ENCODE results near the gene KDM2B. TPM values are rescaled to one million over a fixed set of nuclear protein-coding genes. Genes with fewer than 3 reads are reported as not detected.

Gene KDM2B
- total and polyA plus RNA-seq, 2 experiments from 2014 or later = 59.4 to 161 TPM

GRCh38 chr12:121520586-121521086 is 60.2 kb downstream of the KDM2B start (continued):
- TF ChIP-seq ZNF462 (CRISPR knock-in tag; IDR thresholded peaks at IDR 0.05) = no peak

- Histone ChIP-seq H4K20me1 (replicated peaks; ENCODE audit: insufficient read depth) (peaks cover 25% of the 10 kb centered on the region), H3K4me3 (no peak overlapping the region), H3K79me2 (replicated peaks; ENCODE audit: insufficient read depth) (peaks cover 47% of the 10 kb centered on the region), H3K36me3 (ENCODE audit: insufficient read depth) (peaks cover 14% of the 10 kb centered on the region), H3K27ac (ENCODE audit: low read depth) (no peak overlapping the region), H3F3A (replicated peaks; ENCODE audit: low read depth) (peaks cover 20% of the 10 kb centered on the region; the same call in 1 of the 2 replicates), H3K4me1 (ENCODE audit: insufficient read depth) (peaks cover 17% of the 10 kb centered on the region), H2AFZ (no peak overlapping the region), H3K9me2 (ENCODE audit: insufficient read depth) (no peaks in the 10 kb centered on the region), H3K4me2 (no peak overlapping the region), H3K27me3 (ENCODE audit: insufficient read depth) (no peaks in the 10 kb centered on the region)
- peaks cover 9% of the 10 kb centered on the region for H3K9me3 Mint-ChIP-seq
- peaks cover 19% of the 10 kb centered on the region for H3K27me3 Mint-ChIP-seq (ENCODE audit: insufficient read depth, low read depth, poor library complexity)
- peaks cover 23% of the 10 kb centered on the region for H3K4me1 Mint-ChIP-seq
- peaks cover 74% of the 10 kb centered on the region for H3K36me3 Mint-ChIP-seq (ENCODE audit: low read depth)
- no peak for ATAC-seq
- no peak overlapping the region for H3K4me3 Mint-ChIP-seq
- no peak for DNase-seq (ENCODE audit: low spot score)
- no peak overlapping the region for H3K27ac Mint-ChIP-seq
- TF ChIP-seq ZNF331 (CRISPR knock-in tag; IDR thresholded peaks at IDR 0.05; ENCODE audit: low read depth) (no peak), EZH2phosphoT487 (IDR thresholded peaks at IDR 0.05; ENCODE audit: unreplicated experiment) (no peak), POLR2AphosphoS5 (IDR thresholded peaks at IDR 0.05; ENCODE audit: low read depth) (no peak), EZH2 (IDR thresholded peaks at IDR 0.05; ENCODE audit: low read depth, unreplicated experiment) (no peak), CREB1 (CRISPR knock-in tag; IDR thresholded peaks at IDR 0.05; ENCODE audit: low read depth) (no peak), REST (IDR thresholded peaks at IDR 0.05; ENCODE audit: unreplicated experiment) (no peak), NANOG (IDR thresholded peaks at IDR 0.05; ENCODE audit: borderline replicate concordance) (no peak), ZNF114 (CRISPR knock-in tag; IDR thresholded peaks at IDR 0.05) (no peak)
Measured at GRCh38 chr12:121520119-121520518, 60.7 kb downstream of the KDM2B start.

All from GM23338 (cell line).